Measurements from ENCODE around the gene ATAD3B.

DNA sequence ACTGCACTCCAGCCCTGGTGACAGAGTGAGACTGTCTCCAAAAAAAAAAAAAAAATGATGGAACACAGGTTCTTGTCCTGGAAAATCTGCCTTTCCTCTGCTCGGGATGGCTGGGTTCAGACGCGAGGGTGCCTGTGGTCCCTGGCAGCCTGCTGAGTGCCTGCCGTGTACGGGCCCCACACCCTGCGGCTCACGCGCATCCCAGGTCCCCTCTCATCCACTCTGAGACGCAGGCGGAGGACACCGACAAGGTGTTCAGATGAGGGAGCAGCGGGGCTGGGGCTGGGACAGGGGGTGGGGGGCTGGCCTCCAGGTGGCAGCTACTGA is 46.2 kb upstream of the ATAD3B start:
- TF ChIP-seq EZH2 (IDR thresholded peaks at IDR 0.05; ENCODE audit: borderline replicate concordance, low read depth, low read length, severe bottlenecking) (no peak), CTCF (IDR thresholded peaks at IDR 0.05; ENCODE audit: extremely low read depth in 1 of 2, insufficient read depth in 1 of 2, low read depth in 1 of 2, low read length in 2 of 2) (no peak), MYC (IDR thresholded peaks at IDR 0.05; ENCODE audit: low read depth, low read length) (no peak)
